Amniotic epithelial cell (primary cell): ENCODE results near the gene IL2RA.

Experiments
- DNase-seq: peaks from one replicate; pipeline ENCODE4 v3.0.0-alpha.2; 2010; ENCODE audit warnings: low read depth

IL2RA gene

GRCh38 chr10:6038071-6038631, 24.0 kb downstream of the IL2RA start:
- peak; percentile 73 for DNase-seq

GRCh38 chr10:6037422-6037821, 24.7 kb downstream of the IL2RA start:
- DNase-seq, result no peak

GRCh38 chr10:6036861-6037321, 25.3 kb downstream of the IL2RA start:
- DNase-seq, result no peak

- no peak for DNase-seq
These were observed 26.1 kb downstream of the IL2RA start for GRCh38 chr10:6035931-6036575.

- no peak for DNase-seq
These were observed 26.9 kb downstream of the IL2RA start for GRCh38 chr10:6035101-6035834.

- no peak for DNase-seq
These were observed 27.8 kb downstream of the IL2RA start for GRCh38 chr10:6034371-6034770.

GRCh38 chr10:6033954-6034353, 28.2 kb downstream of the IL2RA start:
- DNase-seq, result peak; percentile 61

- no peak for DNase-seq
These were observed 31.2 kb downstream of the IL2RA start for GRCh38 chr10:6030940-6031339.

GRCh38 chr10:6030217-6030616, 31.9 kb downstream of the IL2RA start:
- no peak for DNase-seq

- no peak for DNase-seq
These were observed 34.2 kb downstream of the IL2RA start for GRCh38 chr10:6027929-6028328.

GRCh38 chr10:6025683-6026255, 36.4 kb downstream of the IL2RA start:
- DNase-seq, result no peak

- no peak for DNase-seq
These were observed 37.9 kb downstream of the IL2RA start for GRCh38 chr10:6024334-6024682.

GRCh38 chr10:6023661-6024333, 38.4 kb downstream of the IL2RA start:
- DNase-seq, result no peak

GRCh38 chr10:6022660-6023059, 39.5 kb downstream of the IL2RA start:
- no peak for DNase-seq

- peak; percentile 11 for DNase-seq
These were observed 41.3 kb downstream of the IL2RA start for GRCh38 chr10:6020826-6021225.

- DNase-seq, result no peak
These were observed 42.4 kb downstream of the IL2RA start for GRCh38 chr10:6019796-6020195.

GRCh38 chr10:6019010-6019782, 43.0 kb downstream of the IL2RA start:
- DNase-seq, result no peak

- peak; percentile 34 for DNase-seq
These were observed 43.7 kb downstream of the IL2RA start for GRCh38 chr10:6018422-6018821.

- DNase-seq, result no peak
These were observed 44.3 kb downstream of the IL2RA start for GRCh38 chr10:6017781-6018354.

- peak; percentile 17 for DNase-seq
These were observed 47.9 kb downstream of the IL2RA start for GRCh38 chr10:6014241-6014761.
